RWPE2 (cell line): ENCODE measurements around the gene DDO.

Source experiments
- ATAC-seq: fragments of 200-7000 bp; cut with Tn5 transposase; 3 replicates; pipeline ENCODE4 v1.9.1; 2021; ENCODE audit warnings: low read depth
- DNase-seq: peaks from one replicate; pipeline ENCODE4 v3.0.0-alpha.2; 2020; ENCODE audit warnings: low spot score
- H3K27ac ChIP-seq: fragments of 450-650 bp; 2 replicates; pipeline ENCODE4 v1.5.1; 2017; ENCODE audit warnings: mild to moderate bottlenecking; ENCODE audit not compliant: poor library complexity, severe bottlenecking
- H3K27me3 ChIP-seq: fragments of 250-450 bp; sonication (Bioruptor Pico); 2 replicates; pipeline ENCODE4 v1.5.1; 2021; ENCODE audit warnings: mild to moderate bottlenecking, moderate library complexity; ENCODE audit not compliant: insufficient read depth, poor library complexity, severe bottlenecking
- H3K36me3 ChIP-seq: fragments of 250-450 bp; sonication (Bioruptor Pico); 2 replicates; pipeline ENCODE4 v1.5.1; 2020; ENCODE audit warnings: low read depth, mild to moderate bottlenecking, moderate library complexity
- H3K4me1 ChIP-seq: fragments of 250-450 bp; sonication (Bioruptor Pico); 2 replicates; pipeline ENCODE4 v1.5.1; 2021; ENCODE audit warnings: mild to moderate bottlenecking, moderate library complexity; ENCODE audit not compliant: insufficient read depth, poor library complexity, severe bottlenecking
- H3K4me3 ChIP-seq: fragments of 250-450 bp; sonication (Bioruptor Pico); 2 replicates; pipeline ENCODE4 v1.5.1; 2021; ENCODE audit warnings: mild to moderate bottlenecking, moderate library complexity; ENCODE audit not compliant: severe bottlenecking
- H3K9me3 ChIP-seq: fragments of 250-450 bp; sonication (Bioruptor Pico); 2 replicates; pipeline ENCODE4 v1.5.1; 2021; ENCODE audit warnings: mild to moderate bottlenecking, moderate library complexity; ENCODE audit not compliant: severe bottlenecking
- TF ChIP-seq, protein P1 (sequence below): fragments of 450-650 bp; IDR thresholded peaks from one replicate; pipeline ENCODE4 v1.5.1; 2017; ENCODE audit warnings: mild to moderate bottlenecking, moderate library complexity; ENCODE audit not compliant: poor library complexity, severe bottlenecking

DDO gene

DNA sequence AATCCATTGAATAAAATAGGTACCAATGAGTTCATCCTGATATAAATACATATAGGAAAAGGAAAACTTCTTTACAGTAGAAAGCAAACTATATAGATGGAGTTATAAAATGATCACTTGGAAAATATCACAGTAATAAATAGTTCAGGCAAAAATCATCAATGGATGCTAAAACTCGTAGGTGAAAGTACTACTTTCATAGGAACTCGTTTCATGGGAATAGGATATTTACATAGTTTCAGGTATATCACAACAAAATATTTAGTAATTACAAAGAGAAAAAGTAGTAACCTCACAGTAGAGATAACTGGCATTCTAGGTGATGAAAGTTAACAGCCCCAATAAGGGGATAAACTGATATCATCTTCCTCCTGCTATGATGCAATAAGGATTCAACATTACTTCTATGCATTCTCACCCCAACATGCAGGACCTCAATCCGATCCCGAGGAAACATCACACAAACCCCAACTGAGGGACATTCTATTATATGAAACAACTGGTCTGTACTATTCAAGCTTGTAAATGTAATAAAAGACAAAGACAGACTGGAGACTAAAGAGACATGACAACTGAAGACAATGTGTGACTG lies 13.7 kb downstream of the DDO start:
- ATAC-seq: no peak
- H3K27me3 ChIP-seq: no peaks in the 10 kb centered on the region
- H3K4me1 ChIP-seq: no peaks in the 10 kb centered on the region
- no peaks in the 10 kb centered on the region for H3K36me3 ChIP-seq
- H3K9me3 ChIP-seq: no peaks in the 10 kb centered on the region
- H3K4me3 ChIP-seq: no peak overlapping the region
- TF ChIP-seq, protein P1, sequence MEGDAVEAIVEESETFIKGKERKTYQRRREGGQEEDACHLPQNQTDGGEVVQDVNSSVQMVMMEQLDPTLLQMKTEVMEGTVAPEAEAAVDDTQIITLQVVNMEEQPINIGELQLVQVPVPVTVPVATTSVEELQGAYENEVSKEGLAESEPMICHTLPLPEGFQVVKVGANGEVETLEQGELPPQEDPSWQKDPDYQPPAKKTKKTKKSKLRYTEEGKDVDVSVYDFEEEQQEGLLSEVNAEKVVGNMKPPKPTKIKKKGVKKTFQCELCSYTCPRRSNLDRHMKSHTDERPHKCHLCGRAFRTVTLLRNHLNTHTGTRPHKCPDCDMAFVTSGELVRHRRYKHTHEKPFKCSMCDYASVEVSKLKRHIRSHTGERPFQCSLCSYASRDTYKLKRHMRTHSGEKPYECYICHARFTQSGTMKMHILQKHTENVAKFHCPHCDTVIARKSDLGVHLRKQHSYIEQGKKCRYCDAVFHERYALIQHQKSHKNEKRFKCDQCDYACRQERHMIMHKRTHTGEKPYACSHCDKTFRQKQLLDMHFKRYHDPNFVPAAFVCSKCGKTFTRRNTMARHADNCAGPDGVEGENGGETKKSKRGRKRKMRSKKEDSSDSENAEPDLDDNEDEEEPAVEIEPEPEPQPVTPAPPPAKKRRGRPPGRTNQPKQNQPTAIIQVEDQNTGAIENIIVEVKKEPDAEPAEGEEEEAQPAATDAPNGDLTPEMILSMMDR: no peak
- no peak for DNase-seq
- H3K27ac ChIP-seq: no peak overlapping the region

DNA sequence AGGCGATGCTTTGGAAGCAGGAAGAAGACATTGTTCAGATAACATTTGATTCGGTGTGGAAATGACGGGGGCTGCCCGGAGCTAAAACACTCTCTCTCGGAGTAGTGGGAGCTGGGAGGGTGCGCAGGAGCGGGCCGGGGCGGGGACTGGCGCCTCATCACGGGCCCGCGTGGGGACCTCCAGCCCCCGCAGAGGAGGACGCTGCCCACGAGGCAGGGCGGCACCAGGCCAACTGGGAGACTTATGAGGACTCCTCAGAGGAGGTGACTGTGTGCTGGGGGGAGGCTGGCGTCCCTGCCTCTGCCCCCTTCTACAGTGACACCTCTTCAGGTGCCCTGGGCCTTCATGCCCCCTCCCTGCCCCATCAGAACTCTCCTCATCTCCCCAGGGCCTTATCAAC lies 15.2 kb downstream of the DDO start:
- H3K4me3 ChIP-seq: no peak overlapping the region
- no peaks in the 10 kb centered on the region for H3K4me1 ChIP-seq
- no peak for ATAC-seq
- DNase-seq: no peak
- H3K36me3 ChIP-seq: no peaks in the 10 kb centered on the region
- no peaks in the 10 kb centered on the region for H3K9me3 ChIP-seq
- H3K27me3 ChIP-seq: no peaks in the 10 kb centered on the region
- H3K27ac ChIP-seq: no peak overlapping the region
- TF ChIP-seq, protein P1: no peak

DNA sequence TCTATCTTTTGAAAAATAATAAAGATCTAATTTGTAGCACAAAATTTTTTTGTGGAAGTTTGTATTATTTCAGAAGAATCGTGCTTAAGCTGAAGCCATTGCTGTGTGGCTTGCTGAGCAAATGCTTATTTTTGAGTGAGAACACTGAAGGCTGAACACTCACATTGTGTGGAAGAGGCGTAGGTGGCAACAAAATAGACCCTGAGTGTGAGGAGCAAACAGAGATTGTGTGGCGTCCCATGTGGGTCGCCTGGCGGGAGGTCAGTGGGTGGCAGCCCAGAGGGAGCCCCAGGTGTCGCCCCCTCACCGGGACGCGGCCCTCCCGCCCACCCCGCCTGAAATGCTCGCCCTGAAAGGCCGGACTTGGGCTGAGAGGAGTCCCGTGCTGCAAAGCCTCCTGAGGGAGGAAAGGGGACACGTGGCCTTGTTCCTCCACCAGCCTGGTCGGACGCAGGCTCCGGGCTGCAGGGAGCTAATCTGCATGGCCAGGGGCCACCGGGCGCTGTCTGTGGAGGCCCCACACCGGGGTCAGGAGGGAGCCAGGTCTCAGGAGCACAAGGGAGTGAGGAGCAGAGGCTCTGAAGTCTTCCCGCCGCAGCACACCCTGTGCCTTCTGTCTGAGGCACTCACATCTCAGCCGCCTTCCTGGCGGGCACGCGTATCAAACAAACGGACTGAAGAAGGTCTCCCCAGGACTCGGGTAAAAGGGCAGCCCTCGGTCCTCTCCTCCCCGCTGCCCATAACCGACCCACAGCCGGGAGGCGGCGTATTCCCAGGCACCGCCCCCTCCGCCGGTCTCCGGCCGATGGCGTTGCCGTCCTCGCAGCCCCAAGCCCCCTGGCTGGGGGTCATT lies 15.9 kb downstream of the DDO start:
- TF ChIP-seq, protein P1: no peak
- H3K27me3 ChIP-seq: no peaks in the 10 kb centered on the region
- H3K9me3 ChIP-seq: no peaks in the 10 kb centered on the region
- no peak overlapping the region for H3K4me3 ChIP-seq
- no peak overlapping the region for H3K27ac ChIP-seq
- ATAC-seq: no peak
- no peaks in the 10 kb centered on the region for H3K36me3 ChIP-seq
- DNase-seq: no peak
- no peaks in the 10 kb centered on the region for H3K4me1 ChIP-seq

DNA sequence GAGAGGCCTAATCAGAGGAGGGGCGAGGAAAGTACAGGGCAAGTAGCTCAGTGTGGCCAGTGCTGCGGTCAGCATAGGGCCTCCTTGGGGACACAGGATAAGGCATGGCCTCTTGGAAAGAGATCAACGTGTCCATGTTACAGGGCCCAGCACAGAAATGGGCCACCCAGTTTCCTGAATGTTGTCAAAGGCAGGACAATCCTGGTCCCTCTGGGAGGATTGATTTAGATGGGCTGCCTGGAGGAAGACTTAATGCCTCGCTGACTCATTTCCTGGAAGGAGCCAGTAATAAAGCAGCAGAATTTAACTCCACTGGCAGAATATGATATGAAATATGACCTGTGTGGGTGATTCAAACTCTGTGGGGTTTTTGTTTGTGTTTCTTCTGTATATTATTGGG lies 16.6 kb downstream of the DDO start:
- no peak for DNase-seq
- peak; percentile 67; the same call in 2 of the 3 replicates for ATAC-seq
- H3K4me1 ChIP-seq: no peaks in the 10 kb centered on the region
- TF ChIP-seq, protein P1: no peak
- H3K27me3 ChIP-seq: no peaks in the 10 kb centered on the region
- no peak overlapping the region for H3K4me3 ChIP-seq
- H3K36me3 ChIP-seq: no peaks in the 10 kb centered on the region
- H3K9me3 ChIP-seq: no peaks in the 10 kb centered on the region
- no peak overlapping the region for H3K27ac ChIP-seq

DNA sequence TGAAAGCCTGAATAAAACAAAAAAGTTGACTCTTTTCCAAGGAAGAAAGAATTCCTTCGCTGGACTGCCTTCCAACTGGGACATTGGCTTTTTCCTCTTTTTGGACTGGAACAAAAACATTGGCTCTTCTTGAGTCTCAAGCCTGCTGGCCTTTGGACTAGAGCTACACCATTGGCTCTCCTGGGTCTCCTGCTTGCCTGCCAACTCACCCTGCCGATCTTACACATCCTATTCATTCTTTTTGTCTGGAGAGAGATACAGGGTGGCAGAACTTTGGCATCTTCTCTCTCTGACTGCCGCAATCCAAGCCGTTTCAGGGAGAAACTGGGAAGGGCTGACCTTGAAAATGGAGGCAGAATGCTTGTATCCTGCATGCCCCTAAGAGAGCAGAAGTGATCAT lies 20.2 kb downstream of the DDO start:
- DNase-seq (no peak), ATAC-seq (no peak)
- TF ChIP-seq, protein P1: no peak
- H3K4me3 ChIP-seq: no peak overlapping the region
- no peaks in the 10 kb centered on the region for H3K9me3 ChIP-seq
- no peaks in the 10 kb centered on the region for H3K36me3 ChIP-seq
- no peak overlapping the region for H3K27ac ChIP-seq
- no peaks in the 10 kb centered on the region for H3K27me3 ChIP-seq
- H3K4me1 ChIP-seq: no peaks in the 10 kb centered on the region
